Measurements from ENCODE around the gene PPP1R14B. TPM values are rescaled to one million over a fixed set of nuclear protein-coding genes. Genes with fewer than 3 reads are reported as not detected.

Gene PPP1R14B
- total and polyA plus RNA-seq, 12 donors = 52.4 to 331 (median 92.5) TPM

GRCh38 chr11:64256300-64256699 lies 9.6 kb upstream of the PPP1R14B start:
- 81 to 90% methylated on average over 15 of the region's 15 CpGs for WGBS, 2 donors
- Histone ChIP-seq H3K4me3 (no peak overlapping the region), H3K4me1 (peaks cover 0 to 28% (median 23%) of the 10 kb centered on the region in 9 donors), H3K9me3 (no peaks in the 10 kb centered on the region), H3K27ac (no peak overlapping the region), H3K27me3 (no peaks in the 10 kb centered on the region), H3K36me3 (peaks cover 0 to 72% (median 25%) of the 10 kb centered on the region in 9 donors)
- no peak for DNase-seq
- ATAC-seq = no peak
- intact Hi-C loops (cut with DNase I) = no loop called here
- TF ChIP-seq CTCF (IDR thresholded peaks at IDR 0.05) = no peak

GRCh38 chr11:64255135-64256128 lies 8.7 kb upstream of the PPP1R14B start:
- intact Hi-C loops (cut with DNase I) = no loop called here
- H3K4me1 ChIP-seq = peaks cover 0 to 36% (median 30%) of the 10 kb centered on the region in 9 donors
- DNase-seq (no peak), ATAC-seq (no peak)
- 88 to 91% methylated on average over 35 of the region's 35 CpGs for WGBS, 2 donors
- H3K27me3 ChIP-seq = no peaks in the 10 kb centered on the region
- H3K4me3 ChIP-seq = no peak overlapping the region
- TF ChIP-seq CTCF (IDR thresholded peaks at IDR 0.05) = no peak
- no peaks in the 10 kb centered on the region for H3K9me3 ChIP-seq
- no peak overlapping the region for H3K27ac ChIP-seq
- peaks cover 0 to 63% (median 25%) of the 10 kb centered on the region in 9 donors for H3K36me3 ChIP-seq

- DNase-seq = no peak
- Histone ChIP-seq H3K27ac (no peak overlapping the region), H3K4me3 (no peak overlapping the region), H3K36me3 (peaks cover 0 to 52% (median 25%) of the 10 kb centered on the region in 9 donors), H3K4me1 (peaks cover 0 to 39% (median 31%) of the 10 kb centered on the region in 9 donors), H3K9me3 (no peaks in the 10 kb centered on the region), H3K27me3 (no peaks in the 10 kb centered on the region)
- intact Hi-C loops (cut with DNase I) = loop anchor here in 1 of 10 donors (5.0 kb wide), 1 partner anchor 48 kb away; the partner anchor contains the start of gene CATSPERZ
- no peak for TF ChIP-seq CTCF (IDR thresholded peaks at IDR 0.05)
- 87 to 89% methylated on average over 7 of the region's 7 CpGs for WGBS, 2 donors
- ATAC-seq = no peak
Observed at GRCh38 chr11:64254326-64254725, 7.6 kb upstream of the PPP1R14B start.

- peak in 3 of 8 donors; percentile 7 to 37 (median 14) for ATAC-seq
- no peak overlapping the region for H3K4me3 ChIP-seq
- no peaks in the 10 kb centered on the region for H3K27me3 ChIP-seq
- H3K36me3 ChIP-seq = peaks cover 0 to 44% (median 21%) of the 10 kb centered on the region in 9 donors
- H3K27ac ChIP-seq = peak overlapping the region in 2 of 10 donors; percentile 5 to 85
- TF ChIP-seq CTCF (IDR thresholded peaks at IDR 0.05) = no peak
- peaks cover 0 to 39% (median 31%) of the 10 kb centered on the region in 9 donors for H3K4me1 ChIP-seq
- H3K9me3 ChIP-seq = no peaks in the 10 kb centered on the region
- intact Hi-C loops (cut with DNase I) = loop anchor here in 3 of 10 donors (2.0 to 5.0 kb wide), 2 partner anchors 13 to 49 kb away; partner anchors contain the start of gene CATSPERZ (in 1 of the 3)
- DNase-seq = no peak
- 44 to 52% methylated on average over 5 of the region's 5 CpGs for WGBS, 2 donors
Observed at GRCh38 chr11:64253481-64253880, 6.7 kb upstream of the PPP1R14B start.
